Kidney capillary endothelial cell (primary cell): ENCODE data around the gene CELF5.
"Not testable (repeated sequence)": the region's sequence is repeated elsewhere in the genome, so short reads cannot be mapped to it uniquely, and the experiment has no call there.

ENCODE experiments used
- DNase-seq: peaks from one replicate; pipeline ENCODE4 v3.0.0-alpha.2; 2018; ENCODE audit warnings: low spot score

The CELF5 gene

GRCh38 chr19:3274245-3274941 is 49.9 kb downstream of the CELF5 start:
- DNase-seq = no peak

GRCh38 chr19:3274942-3275582 is 50.6 kb downstream of the CELF5 start:
- no peak for DNase-seq

GRCh38 chr19:3275583-3276340 is 51.3 kb downstream of the CELF5 start:
- peak; percentile 73 for DNase-seq

- DNase-seq = no peak
Observed at GRCh38 chr19:3276341-3276799, 51.9 kb downstream of the CELF5 start.

GRCh38 chr19:3277649-3278048 is 53.2 kb downstream of the CELF5 start:
- DNase-seq = no peak

GRCh38 chr19:3278294-3278693 is 53.8 kb downstream of the CELF5 start:
- DNase-seq = no peak

- DNase-seq = no peak
Observed at GRCh38 chr19:3278749-3279148, 54.3 kb downstream of the CELF5 start.

- DNase-seq = no peak
Observed at GRCh38 chr19:3279306-3279705, 54.8 kb downstream of the CELF5 start.

- no peak for DNase-seq
Observed at GRCh38 chr19:3281026-3281425, 56.6 kb downstream of the CELF5 start.

GRCh38 chr19:3282155-3282554 is 57.7 kb downstream of the CELF5 start:
- DNase-seq = no peak

GRCh38 chr19:3282564-3282963 is 58.1 kb downstream of the CELF5 start:
- DNase-seq = no peak

GRCh38 chr19:3283246-3283751 is 58.8 kb downstream of the CELF5 start:
- DNase-seq = no peak

GRCh38 chr19:3283886-3284657 is 59.6 kb downstream of the CELF5 start:
- DNase-seq = no peak

GRCh38 chr19:3284759-3285646 is 60.5 kb downstream of the CELF5 start:
- peak; percentile 13 for DNase-seq

- peak; percentile 28 for DNase-seq
Observed at GRCh38 chr19:3285647-3286176, 61.3 kb downstream of the CELF5 start.

GRCh38 chr19:3287814-3288213 is 63.4 kb downstream of the CELF5 start:
- no peak for DNase-seq

GRCh38 chr19:3288437-3288836 is 64.0 kb downstream of the CELF5 start:
- not testable (repeated sequence) for DNase-seq

GRCh38 chr19:3289971-3290569 is 65.6 kb downstream of the CELF5 start:
- no peak for DNase-seq

GRCh38 chr19:3290858-3291257 is 66.4 kb downstream of the CELF5 start:
- DNase-seq = not testable (repeated sequence)

GRCh38 chr19:3291644-3292043 is 67.2 kb downstream of the CELF5 start:
- DNase-seq = no peak
